Islet of Langerhans (tissue), 1 donor: ENCODE results near the gene THSD7B.
"Not testable (repeated sequence)": the region's sequence is repeated elsewhere in the genome, so short reads cannot be mapped to it uniquely, and the experiment has no call there.

Source experiments
- FAIRE-seq: peaks from one replicate; lab custom pipeline; 2011; peaks lifted over from hg19 to GRCh38; lab: Jason Lieb, UNC

Gene THSD7B

DNA sequence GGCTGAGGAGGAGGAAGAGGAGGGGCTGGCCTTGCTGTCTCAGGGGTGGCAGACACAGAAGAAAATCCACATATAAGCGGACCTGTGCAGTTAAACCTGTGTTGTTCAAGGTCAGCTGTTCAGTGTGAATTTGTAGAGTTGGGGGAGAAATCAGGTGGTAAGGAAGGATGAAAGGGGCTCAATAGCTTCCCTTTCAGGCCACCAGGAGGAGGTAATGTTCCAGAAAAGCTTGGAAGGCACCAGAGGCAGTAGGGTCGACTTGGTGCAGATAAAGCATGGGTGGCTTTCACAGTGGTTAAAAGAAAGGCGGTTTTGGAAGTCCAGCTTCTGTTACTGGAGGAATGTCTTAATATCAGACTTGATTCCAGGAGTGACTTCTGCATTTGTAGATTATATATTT is 167.4 kb downstream of the THSD7B start:
- no peak for FAIRE-seq

DNA sequence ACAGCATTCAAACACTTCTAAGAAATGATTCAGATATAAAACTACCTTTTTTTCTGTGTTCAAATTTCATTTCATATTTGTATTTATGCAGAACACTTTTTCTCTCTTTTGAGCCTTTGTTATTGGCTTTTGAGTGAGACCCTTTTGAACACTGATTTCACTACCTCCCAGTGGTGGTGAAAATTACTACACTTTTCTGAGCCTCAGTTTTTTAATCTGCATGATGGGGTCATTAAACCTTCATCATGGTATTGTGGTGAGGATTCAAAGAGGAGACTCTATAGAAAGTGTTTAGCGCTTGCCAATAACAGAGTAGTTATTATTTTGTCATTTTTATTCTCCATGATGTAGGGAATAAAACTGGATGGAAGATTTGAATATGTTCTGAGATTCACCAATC is 169.8 kb downstream of the THSD7B start:
- no peak for FAIRE-seq

DNA sequence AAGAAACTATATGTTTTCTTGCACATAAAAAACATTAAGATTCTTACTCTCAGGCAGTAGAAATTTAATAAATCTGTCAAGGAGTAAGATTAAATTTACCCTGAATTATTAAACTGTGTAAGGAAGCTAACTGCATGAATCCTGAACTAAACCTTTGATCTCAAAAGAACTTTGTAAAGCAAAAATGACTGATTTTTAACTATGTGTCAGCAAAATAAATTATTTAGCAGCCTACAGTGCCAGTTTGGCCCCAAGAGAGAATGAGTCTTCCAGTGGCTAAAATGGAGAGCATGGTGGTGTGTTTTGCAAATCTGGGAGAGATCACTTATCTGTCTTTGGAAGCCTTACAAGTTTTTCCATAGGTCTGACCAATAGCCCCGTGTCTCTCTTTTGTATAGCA is 190.7 kb downstream of the THSD7B start:
- FAIRE-seq = no peak

GRCh38 chr2:136957044-136957443 is 191.7 kb downstream of the THSD7B start:
- FAIRE-seq = no peak

GRCh38 chr2:136962105-136962725 is 196.9 kb downstream of the THSD7B start:
- no peak for FAIRE-seq

- FAIRE-seq = no peak
Measured at GRCh38 chr2:136966485-136966884, 201.1 kb downstream of the THSD7B start.

GRCh38 chr2:136980303-136980702 is 215.0 kb downstream of the THSD7B start:
- FAIRE-seq = no peak

- not testable (repeated sequence) for FAIRE-seq
Measured at GRCh38 chr2:136981689-136982088, 216.3 kb downstream of the THSD7B start.

DNA sequence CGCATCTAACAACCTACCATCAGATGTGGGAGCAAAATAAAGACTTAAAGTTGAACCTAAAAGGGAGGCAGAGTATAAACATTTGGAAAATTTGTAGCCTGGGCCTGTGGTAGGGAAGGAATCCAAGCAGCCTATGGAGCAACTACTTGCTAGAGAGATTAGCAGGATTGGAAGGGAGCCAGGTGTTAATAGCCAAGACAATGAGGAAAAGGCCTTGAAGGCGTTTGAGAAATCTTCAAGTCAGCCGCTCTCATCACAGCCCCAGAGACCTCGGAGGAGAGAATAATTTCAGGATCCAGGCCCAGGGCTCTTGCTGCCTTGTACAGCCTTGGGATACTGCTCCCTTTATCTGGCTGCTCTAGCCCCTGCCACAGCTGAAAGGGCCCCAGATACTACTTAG is 219.7 kb downstream of the THSD7B start:
- no peak for FAIRE-seq

DNA sequence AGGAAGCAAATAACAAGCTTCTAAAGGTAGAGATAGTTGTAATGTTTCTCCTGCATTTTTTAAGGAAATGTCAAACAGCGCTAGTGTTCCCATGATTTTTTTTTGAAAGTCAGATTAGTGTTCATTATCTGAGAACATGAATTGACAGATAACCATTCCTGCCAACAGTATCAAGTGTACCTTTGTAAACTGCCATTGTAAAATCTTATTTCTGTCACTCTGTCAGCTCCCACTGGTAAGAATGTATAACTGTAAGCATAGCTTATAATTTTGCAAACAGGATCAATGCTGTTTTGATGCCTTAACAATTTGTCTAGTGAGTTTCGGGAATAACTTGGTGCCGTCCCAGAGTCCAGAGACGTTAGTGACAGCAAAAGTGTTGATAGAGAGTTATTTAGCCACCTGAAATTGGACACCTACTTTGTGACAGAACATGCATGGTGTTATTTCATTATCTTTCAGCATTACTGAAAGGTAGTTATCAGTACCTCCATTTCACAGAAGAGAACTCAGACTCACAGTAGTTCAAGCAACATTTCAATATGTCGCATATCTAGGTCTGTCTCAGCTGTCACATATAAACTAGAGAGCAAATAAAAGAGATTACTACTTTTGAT is 221.4 kb downstream of the THSD7B start:
- no peak for FAIRE-seq

DNA sequence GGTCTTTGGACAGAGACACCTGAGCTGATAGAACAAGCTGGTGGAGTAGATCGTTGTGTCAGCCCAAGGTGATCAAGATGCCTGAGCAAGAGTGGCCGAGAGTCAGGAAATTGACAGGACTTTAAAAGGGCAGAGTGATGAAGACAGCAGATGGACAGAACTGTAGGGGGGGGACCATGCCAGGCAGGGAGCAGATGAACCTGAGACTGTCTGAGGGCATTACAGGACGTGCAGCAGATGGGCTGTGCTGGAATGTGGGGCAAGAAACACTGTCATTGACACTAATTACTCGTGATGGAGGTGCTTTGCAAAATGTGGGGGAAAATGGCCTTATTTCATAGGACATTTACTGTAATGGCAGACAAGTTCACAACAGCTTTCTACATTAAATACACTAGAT is 225.0 kb downstream of the THSD7B start:
- FAIRE-seq = no peak

DNA sequence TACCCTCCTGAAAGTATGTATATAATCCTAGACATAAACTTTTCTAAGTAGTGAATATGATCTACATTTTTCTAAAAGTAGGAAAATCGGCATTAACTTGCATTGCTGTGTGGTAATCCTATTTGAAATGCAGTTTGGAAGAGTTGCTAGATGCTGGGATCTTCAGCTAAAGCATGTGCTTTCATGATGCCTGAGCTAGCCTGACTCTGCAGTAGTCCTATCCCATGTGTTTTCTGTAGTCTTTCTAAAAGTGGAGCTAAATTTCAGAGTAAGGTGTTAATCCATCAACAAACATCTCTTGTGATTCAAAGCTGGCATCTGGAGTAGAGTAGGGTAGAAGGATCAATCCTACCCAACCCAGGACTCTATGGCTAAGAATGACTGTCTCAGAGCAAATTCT is 229.4 kb downstream of the THSD7B start:
- FAIRE-seq = no peak

DNA sequence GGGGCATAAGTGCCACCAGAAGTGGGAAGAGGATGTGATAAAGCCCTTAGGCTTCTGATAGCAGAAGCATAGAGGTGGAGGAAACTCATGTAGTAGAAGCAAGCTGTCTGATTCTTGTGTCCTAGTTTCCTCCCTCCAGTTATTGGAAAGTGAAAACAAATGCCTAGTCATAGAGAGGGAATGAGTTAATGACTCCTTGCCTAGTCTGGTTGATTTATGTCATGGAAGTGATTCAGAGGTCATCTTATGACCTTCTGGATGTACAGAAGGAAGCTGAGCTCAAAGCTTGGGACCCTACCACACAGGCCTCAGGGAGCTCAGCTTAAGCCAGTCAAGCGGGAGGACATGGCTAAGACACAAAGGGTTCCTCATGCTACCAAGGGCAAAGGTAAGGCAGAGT is 232.2 kb downstream of the THSD7B start:
- no peak for FAIRE-seq

DNA sequence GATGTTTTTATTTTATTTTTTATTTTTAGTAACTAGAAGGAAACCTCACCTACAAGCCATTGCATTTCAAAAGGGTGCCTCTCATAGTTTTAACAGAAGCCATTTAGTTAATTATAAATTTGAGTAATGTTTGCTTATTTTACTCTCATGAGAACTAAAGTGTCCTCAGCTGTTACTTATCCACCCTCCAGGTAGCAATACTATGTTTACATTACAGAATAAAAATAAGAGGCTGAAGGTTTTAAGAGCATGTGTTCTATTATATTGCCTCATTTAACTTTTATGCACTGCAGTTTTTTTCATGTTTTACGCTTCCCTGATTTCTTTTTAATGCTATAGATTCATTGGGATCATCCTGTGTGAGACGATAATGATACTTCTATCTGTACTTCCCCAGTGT is 235.5 kb downstream of the THSD7B start:
- FAIRE-seq = no peak

DNA sequence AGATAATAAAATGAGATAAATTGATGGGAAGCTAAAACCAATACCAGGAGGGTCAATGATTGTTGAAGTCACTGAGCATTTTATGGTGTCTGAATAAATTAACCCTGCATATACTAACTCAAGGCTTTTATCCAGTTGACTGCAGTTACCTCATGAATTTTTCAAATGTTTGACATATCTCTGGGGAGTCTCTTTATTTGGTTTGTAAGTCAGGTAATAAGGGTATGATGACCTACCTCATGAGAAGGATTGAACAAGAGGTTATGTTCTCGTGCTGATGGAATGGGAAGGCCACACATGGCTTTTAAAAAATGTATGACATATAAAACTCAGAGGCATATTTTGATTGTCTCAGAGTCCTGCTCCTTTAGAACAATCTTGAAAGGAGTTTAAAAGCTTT is 237.6 kb downstream of the THSD7B start:
- FAIRE-seq = no peak

DNA sequence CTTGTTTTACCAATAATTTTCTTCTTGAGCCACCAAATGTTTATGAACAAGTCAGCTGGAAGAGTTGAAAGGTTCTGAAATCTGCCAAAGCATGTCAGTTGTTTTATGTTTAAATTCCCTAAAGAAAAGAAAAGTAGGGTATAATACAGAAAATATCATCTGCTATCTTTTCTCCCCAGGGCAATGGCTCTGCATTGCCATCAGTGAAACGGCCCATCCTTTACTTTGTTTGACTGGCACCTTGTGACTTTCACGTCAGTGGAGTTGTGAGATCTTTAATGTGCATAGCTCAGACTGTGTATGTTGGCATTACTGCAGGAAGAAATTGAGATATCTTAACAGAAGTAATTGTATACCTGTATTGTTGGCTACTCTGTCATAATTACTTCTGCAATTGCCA is 239.9 kb downstream of the THSD7B start:
- FAIRE-seq = no peak

- no peak for FAIRE-seq
Measured at GRCh38 chr2:137007938-137008337, 242.6 kb downstream of the THSD7B start.

GRCh38 chr2:137009953-137010352 is 244.6 kb downstream of the THSD7B start:
- FAIRE-seq = no peak

DNA sequence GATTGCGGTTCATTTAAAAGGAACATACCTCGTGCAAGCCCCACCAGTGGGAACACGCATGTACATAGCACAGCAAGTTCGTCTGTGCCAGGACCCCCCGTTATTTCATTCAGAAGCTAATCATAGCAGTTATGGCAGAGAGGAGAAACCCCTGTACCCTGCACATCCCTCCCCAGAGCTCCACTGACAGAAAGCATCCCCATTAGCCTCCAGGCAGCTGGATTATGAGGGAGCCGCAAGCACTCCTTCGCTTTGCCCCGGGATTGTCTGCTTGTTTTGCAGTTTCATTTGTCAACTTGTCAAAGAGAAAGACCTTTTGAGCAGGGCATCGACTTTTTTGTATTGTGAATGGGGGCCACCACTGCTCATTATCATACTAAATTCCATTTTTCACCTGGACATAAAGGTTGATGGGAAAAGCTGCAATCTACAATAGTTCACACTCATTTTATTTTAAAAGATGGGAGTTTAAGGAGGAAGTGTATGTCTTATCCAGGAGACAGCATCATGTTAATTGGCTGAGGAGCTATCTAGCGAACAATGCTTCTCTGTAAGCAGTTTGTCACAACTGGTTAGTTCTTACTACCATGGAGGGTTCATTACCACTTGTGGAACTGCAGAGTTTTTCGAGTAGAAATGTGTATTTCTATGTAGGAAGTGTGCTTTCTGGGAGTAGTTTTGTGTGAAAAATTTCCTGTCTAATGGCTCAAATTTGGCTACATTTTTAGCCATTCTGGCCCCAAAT is 255.3 kb downstream of the THSD7B start:
- FAIRE-seq = no peak

- FAIRE-seq = no peak
Measured at GRCh38 chr2:137021763-137022162, 256.4 kb downstream of the THSD7B start.

GRCh38 chr2:137023205-137023604 is 257.9 kb downstream of the THSD7B start:
- FAIRE-seq = no peak

GRCh38 chr2:137031731-137032130 is 266.4 kb downstream of the THSD7B start:
- FAIRE-seq = no peak

- FAIRE-seq = no peak
Measured at GRCh38 chr2:137036619-137037018, 271.3 kb downstream of the THSD7B start.
